H1 (cell line): ENCODE measurements around the gene EEIG1.

Experiments
- ATF2 ChIP-seq: IDR thresholded peaks from 2 replicates; pipeline ENCODE4 v1.6.1; 2012; ENCODE audit warnings: low read length, inconsistent platforms
- BRCA1 ChIP-seq: IDR thresholded peaks from 2 replicates; pipeline ENCODE4 v1.6.1; 2012; ENCODE audit warnings: low read depth, low read length, improper control_type of control experiment
- CTCF ChIP-seq, 3 experiments: IDR thresholded peaks; 1 replicate in 2 of 3; 2 replicates in 1 of 3; pipeline versions ENCODE4 v1.5.1 to v1.6.1; 2011; ENCODE audit warnings: low read length in 3 of 3, mild to moderate bottlenecking in 3 of 3, inconsistent platforms in 2 of 3, low read depth in 1 of 3, moderate library complexity in 1 of 3; ENCODE audit not compliant: insufficient read depth in 1 of 3; ENCODE audit errors: control extremely low read depth in 1 of 3
- EZH2 ChIP-seq: fragments of 200-600 bp; sonication (generic); IDR thresholded peaks from 2 replicates; pipeline ENCODE4 v1.7.1; 2012; ENCODE audit warnings: low read depth, mild to moderate bottlenecking, moderate library complexity, low read length, inconsistent platforms; ENCODE audit not compliant: severe bottlenecking
- FOSL1 ChIP-seq: IDR thresholded peaks from 2 replicates; pipeline ENCODE4 v1.6.1; 2011; ENCODE audit warnings: mild to moderate bottlenecking, low read depth, low read length, moderate library complexity; ENCODE audit not compliant: insufficient read depth
- KDM1A ChIP-seq: fragments of 200-600, 300-600 bp; sonication (generic); IDR thresholded peaks from 2 replicates; pipeline ENCODE4 v1.7.1; 2016; ENCODE audit warnings: mild to moderate bottlenecking, low read length, borderline replicate concordance
- KDM5A ChIP-seq: fragments of 200-600 bp; IDR thresholded peaks from 2 replicates; pipeline ENCODE4 v1.7.1; 2012; ENCODE audit warnings: mild to moderate bottlenecking, low read length, inconsistent platforms, mixed read lengths
- POLR2A ChIP-seq, 2 experiments: IDR thresholded peaks; 1 replicate in 1 of 2; 2 replicates in 1 of 2; pipeline ENCODE4 v1.6.1; 2011; ENCODE audit warnings: low read depth in 2 of 2, low read length in 2 of 2, mild to moderate bottlenecking in 2 of 2; ENCODE audit errors: control extremely low read depth in 1 of 2
- TF ChIP-seq, protein P1 (sequence below): IDR thresholded peaks from 2 replicates; pipeline ENCODE4 v1.6.1; 2011; ENCODE audit warnings: low read depth, mild to moderate bottlenecking, low read length; ENCODE audit not compliant: insufficient read depth

- TF ChIP-seq FOSL1 (no peak), CTCF (IDR thresholded peaks at IDR 0.05; ENCODE audit: control extremely low read depth in 1 of 3, insufficient read depth in 1 of 3, low read depth in 1 of 3, low read length in 3 of 3) (peak; percentile 32 to 67 (median 62)), EZH2 (no peak), KDM1A (peak; percentile 94), BRCA1 (no peak), KDM5A (no peak), ATF2 (no peak), POLR2A (IDR thresholded peaks at IDR 0.05; ENCODE audit: control extremely low read depth in 1 of 2, low read depth in 2 of 2, low read length in 2 of 2) (no peak)
- TF ChIP-seq, protein P1, sequence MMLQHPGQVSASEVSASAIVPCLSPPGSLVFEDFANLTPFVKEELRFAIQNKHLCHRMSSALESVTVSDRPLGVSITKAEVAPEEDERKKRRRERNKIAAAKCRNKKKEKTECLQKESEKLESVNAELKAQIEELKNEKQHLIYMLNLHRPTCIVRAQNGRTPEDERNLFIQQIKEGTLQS = no peak
Measured at GRCh38 chr9:128020692-128021091, 39.9 kb upstream of the EEIG1 start.
